T1000 (cell line): ENCODE results near the gene WASF2.
"Not testable (repeated sequence)": the region's sequence is repeated elsewhere in the genome, so short reads cannot be mapped to it uniquely, and the experiment has no call there.

Experiments used
- DNase-seq: peaks from one replicate; lab custom pipeline; 2025; ENCODE audit warnings: mixed read lengths; lab: John Stamatoyannopoulos, UW

The WASF2 gene

DNA sequence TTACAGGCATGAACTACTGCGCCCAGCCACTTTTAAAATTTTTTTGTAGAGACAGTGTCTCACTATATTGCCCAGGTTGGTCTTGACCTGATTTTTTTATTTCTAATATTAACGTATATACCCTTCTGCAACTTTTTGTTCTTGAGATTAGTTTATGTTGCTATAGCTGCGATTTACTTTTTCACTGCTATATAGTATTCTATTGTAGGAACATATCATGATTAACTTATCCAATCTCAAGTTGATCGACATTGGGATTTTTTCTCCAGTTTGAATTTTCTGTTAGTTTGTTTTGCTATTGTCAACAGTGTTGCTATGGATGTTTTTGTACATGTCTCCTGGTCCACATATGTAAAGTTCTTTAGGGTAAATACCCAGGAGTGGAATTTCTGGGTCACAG, 35.4 kb downstream of the WASF2 start:
- no peak for DNase-seq

DNA sequence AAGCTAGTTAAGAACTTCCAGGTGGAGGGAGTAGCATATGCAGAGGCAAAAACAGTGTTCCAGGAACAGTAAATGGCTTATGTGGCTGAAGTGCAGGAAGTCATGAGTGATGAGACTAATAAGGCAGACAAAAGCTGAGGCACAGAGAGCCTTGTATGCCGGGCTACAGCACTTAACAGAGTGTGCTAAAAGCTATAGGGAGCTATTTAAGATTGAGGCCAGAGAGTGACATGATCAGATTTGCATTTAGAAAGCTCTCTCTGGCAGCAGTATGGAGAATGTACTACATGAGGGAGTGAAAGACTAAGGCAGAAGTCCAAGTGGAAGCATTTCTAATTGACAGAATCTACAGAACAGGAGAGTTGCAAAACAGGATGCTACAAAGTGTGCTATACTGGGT, 38.6 kb downstream of the WASF2 start:
- no peak for DNase-seq

DNA sequence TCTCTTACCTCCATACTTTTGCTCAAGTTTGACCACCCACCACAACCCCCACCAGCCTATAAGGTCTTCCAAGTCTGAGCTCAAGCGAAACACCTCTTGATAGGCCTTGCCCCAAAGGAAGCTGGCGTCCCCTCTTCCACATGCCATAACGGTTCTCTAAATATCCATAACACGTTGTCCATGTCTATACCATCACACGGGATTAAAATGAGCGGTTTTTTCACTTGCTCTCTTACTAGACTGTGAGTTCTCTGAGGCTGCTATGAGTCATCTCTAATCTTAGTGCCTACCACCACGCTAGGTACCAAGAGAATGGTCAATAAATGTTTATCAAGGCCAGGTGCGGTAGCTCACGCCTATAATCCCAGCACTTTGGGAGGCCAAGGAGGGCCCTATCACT, 41.0 kb downstream of the WASF2 start:
- DNase-seq = no peak

DNA sequence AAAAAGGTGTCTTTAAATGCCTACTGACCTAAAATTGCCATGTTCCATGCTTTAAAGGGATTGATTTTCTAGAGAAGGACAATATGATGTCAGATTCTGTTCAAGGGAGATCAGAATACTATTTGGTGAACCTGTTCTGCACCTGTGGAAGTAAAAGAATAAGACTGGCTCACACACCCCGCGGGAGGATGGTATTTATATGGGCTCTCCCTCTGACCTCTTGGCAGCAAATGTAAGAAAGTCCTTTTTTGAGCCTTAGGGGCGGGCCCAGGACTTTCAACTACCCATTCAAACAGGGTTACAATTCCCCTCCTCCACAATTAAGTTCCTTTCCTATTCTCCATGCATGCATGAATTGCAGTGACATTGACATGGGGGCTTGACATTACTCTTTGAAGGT, 42.1 kb downstream of the WASF2 start:
- DNase-seq = no peak

DNA sequence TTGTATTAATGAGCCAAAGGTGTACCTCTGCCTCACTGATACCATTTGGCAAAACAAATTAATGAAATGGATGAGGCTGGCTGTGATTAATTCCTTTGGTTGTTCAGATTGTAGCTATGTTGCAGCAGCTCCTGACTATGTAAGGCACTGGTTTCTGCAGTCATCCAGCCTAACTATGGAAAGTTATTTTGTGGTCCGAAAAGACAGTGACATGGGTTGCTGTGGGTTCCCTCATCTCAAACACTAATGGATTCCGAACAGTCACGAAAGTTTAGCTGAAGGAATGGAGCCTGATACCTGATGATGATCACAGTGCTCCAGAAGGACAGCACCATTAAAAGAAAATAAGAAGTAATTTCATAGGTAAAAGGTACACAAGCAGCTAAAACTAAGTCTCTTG, 42.6 kb downstream of the WASF2 start:
- no peak for DNase-seq

DNA sequence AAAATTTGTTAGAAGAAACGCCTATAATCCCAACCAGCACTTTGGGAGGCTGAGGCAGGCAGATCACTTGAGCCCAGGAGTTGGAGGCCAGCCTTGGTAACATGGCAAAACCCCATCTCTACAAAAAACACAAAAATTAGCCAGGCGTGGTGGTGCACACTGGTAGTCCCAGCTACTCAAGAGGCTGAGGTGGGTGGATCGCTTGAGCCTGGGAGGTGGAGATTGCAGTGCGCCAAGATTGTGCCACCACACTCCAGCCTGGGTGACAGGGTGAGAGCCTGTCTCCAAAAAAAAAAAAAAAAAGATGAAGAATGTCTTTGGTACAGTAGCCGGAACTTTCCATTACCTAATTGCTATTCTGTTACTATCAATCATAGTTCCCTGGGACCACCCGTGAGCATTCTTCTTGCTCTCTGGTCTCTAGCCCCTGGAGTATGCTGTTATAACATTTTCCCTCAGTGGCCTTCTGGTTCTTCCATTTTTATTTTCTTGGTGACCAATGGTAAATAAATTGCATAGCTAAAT, 43.4 kb downstream of the WASF2 start:
- DNase-seq = no peak

DNA sequence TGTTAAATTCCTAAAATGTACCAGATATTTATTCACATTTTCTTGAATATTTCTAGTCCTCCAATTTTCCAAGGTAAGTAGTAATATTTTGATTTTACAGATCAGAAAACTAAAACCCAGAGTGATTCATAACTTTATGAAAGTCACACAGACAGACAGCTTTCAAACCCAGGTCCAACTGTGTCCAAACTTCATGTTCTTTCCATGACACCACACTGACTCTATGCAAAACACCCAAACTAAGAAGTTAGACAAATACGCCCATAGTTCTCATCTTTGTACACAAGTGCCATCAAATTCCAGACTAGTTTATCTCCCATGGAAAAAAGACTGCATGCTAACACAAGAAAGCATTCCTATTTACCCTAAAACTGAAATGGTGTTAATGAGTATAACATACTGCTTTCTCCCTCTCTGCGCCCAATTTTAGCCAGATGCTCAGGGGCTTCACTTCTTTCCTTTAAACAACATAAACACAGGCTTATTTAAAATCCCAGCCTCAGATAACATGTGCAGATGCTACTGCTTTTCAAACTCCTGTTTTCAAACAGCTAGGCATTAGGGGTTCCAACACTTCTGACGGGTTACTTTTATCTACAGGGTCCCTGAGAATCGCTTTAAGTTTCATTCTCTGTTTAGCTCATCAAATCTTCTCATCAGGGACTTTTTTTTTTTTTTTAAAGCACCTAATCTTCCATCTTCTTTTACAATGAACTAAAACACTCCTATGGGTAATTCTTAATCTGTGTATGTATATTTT, 44.6 kb downstream of the WASF2 start:
- no peak for DNase-seq

DNA sequence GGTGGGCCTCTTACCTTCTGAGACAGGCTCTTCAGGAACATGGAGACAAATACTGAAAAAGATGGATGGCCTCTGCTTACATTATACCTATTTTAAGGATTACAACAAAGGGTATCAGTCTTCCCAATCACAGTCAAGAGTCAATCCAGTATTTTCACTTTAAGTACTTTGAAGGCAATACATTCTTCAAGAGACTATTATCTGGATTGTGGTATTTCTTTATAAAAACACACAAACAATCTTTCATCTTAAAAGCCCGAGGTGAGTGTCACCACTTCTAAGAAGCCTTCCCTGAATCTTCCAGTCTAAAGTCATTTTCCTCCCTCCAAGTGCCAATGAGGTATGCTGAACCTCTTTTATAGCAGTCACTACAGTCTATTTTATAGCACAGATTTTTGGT, 45.3 kb downstream of the WASF2 start:
- no peak for DNase-seq

DNA sequence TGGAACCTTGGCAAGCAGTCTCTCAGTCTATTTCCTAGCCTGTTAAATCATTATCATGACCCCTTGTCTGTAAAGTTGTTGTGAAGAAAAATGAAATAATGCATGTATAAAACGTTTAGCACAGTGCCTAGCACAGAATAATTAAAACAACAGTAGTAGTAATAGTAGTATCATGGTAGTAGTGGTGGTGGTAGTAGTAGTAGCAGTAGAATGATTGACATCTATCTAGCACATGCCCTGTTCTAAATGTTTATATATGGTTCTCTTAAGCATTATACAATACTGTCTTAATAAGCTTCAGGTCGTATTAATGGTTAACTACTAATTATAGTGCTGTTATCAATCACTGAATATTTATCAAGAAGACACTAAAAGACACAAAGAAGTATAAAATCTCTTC, 50.8 kb downstream of the WASF2 start:
- no peak for DNase-seq

DNA sequence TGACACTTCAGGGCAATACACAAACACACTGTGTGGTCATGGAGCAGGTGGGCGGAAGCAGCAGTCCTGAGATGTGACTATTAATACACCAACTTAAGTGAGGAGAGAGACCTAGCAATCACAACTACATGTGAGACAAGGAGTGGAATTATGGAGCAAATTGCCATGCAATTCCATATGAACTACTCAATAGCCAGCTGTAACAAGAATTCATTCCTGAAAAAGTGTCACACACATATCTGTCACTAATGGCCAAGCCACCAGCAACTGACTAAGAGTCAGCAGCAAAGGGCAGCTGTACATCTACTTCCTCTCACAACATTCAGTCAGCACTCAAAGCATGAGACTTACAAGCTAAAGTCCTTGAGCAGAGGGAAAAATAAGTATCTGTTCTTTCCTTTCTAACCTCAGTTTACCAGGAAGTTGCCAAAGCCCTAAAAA, 51.3 kb downstream of the WASF2 start:
- DNase-seq = no peak

DNA sequence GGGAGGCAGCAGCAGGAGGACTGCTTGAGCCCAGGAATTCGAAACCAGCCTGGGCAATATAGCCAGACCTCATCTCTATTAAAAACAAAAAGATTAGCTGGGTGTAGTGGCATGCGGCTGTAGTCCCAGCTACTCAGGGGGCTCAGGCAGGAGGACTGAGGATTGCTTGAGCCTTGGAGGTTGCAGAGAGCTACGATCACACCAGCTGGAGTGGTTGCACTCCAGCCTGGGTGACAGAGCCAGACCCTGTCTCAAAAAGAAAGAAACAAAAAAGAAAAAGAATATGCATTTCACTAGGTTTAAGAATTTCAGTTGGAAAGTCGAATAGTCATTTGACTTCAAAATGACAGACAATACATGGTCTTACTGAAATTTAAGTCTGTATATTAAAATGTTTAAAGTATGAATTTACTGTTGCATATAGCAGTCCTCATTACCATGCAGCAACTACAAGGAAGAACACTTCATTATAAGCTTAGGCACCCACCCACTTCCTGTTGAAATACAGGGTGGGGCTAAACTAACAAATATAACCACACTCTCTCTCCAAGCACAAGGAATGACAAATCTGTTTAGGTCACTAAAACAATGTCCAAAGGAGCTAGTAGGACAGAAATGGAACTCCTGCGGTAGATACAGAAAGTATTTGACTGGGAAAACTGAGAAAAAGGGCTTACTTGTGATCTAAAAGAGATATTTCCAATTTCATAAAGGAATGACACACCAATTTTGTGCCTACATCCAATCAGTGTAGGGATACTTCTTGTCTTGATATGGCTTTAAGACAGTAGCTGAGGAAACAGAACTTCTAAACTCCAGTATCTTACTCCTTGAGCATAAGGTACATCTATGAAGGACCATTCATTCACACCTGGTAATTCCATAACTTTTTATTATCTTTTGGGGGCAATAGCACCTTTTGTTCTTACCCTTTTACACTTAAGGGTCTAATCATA, 53.5 kb downstream of the WASF2 start:
- no peak for DNase-seq

DNA sequence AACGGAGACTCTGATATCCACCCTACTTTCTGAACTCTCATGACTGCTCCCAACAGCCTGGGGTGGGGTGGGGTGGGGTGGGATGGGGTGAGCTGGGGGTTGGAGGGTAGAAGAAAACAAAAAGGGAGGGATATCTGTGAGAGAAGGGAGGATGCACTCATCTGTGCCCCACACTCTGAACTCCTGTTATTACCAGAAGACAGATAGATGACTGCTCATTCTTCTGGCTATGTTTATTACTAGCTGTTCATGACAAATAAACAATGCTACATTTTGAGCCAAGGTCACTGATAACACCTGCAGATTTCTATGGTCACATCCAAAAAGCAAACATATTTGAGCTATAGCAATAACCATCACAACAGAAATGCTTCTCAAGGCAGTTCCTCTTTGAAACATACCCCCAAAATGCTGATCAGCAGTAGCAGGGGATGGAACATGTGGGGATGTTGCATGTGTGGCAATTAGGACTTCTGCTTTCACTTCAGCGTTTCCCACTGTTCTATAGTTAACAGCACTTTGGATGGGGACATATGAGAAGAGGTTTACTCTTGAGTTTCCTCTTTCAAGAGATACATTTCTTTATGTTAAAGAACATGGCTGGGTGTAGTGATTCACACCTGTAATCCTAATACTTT, 54.3 kb downstream of the WASF2 start:
- no peak for DNase-seq

DNA sequence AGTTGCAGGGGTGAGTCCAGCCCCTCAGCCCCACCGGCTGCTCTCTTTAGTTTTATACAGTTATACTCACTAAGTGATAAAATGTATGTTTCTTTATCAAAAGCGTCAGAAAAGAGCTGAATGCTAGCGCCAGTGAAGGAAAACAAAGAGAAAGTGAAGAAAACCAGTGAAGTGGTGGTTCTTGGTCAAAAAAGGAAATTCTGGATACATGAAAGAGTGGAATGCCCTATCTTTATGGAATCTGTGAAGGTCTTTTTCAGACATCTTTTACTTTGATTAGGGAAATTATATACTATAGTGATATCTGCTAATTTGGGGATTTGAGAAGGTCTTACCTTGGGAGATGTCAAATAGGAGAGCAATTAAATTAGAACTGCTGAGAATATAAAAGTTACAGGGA, 56.3 kb downstream of the WASF2 start:
- no peak for DNase-seq

DNA sequence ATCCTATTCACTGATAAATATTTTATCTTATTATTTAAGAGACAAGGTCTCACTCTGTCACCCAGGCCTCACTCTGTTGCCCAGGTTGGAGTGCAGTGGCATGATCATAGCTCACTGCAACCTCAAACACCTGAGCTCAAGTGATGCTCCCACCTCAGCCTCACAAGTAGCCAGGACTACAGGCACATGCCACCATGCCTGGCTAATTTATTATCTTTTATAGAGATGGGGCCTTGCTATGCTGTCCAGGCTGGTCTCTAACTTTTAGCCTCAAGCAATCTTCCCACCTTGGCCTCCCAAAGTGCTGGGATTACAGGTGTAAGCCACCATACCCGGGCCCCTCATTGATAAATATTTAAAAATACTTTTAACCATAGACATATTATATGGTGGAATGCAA, 57.2 kb downstream of the WASF2 start:
- not testable (repeated sequence) for DNase-seq

DNA sequence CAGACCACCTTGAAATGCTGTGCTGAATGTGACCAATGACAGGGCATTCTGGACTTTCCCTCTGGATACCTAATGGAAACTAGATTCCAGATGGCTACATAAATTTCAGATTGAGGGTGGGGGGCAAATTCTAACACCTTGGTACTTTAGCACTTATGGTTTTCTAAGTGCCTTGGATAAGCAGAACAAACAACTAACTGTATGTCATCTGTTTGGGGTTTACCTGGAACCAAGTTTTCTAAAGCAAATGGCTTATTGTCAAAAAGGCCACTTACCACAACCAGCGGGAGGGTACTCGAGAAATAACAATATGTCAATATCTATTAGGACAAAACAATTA, 58.4 kb downstream of the WASF2 start:
- DNase-seq = no peak

DNA sequence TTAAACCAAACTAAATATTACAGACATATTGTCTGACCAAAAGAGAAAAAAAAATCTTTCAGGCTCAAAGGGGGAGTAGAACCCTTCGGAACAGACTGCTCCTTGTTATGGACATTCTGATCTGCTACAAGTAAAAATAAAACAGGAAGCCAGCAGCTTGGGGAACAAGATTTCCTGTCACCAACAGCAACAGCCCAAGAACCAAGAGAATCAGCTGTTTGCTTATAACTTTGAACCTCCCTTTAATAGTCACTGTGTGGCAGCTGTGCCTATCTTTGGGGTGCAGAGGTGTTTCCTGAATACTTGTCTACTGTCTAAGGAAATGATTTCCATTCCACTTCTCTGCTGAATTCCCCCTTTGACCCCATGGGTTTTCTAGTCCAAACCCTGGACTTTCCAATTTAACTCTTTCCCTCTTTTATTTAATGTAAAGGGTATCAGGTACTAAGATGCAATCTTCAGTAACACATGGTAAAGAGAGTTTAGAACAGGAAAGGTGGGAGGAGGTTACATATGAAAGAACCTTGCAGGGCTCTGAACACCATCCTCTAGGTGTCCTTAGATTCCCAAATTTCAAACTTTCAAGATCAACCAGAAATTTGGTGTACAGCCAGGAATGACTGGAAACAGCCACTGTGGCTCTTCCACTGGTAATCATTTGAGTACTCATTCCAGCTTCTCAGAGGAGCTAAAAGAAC, 58.9 kb downstream of the WASF2 start:
- DNase-seq = no peak

DNA sequence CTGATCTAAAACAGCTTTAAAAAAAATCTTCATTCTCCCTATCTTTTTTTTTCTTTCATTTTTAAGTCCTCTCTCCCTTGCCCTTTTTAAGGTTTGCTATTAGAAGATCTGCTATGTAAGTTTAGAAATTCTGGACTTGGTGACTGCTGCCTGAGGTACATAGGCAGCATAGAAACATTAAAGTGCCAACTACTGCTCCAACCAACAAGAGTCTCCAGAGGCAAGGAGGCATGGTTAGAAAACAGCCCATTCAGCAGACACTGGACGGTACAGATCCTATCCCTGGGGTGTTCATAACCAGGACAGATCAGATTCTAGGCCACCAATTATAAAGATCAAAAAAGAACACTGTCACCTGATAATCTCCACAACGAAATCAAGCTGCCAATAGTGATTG, 60.9 kb downstream of the WASF2 start:
- DNase-seq = no peak

DNA sequence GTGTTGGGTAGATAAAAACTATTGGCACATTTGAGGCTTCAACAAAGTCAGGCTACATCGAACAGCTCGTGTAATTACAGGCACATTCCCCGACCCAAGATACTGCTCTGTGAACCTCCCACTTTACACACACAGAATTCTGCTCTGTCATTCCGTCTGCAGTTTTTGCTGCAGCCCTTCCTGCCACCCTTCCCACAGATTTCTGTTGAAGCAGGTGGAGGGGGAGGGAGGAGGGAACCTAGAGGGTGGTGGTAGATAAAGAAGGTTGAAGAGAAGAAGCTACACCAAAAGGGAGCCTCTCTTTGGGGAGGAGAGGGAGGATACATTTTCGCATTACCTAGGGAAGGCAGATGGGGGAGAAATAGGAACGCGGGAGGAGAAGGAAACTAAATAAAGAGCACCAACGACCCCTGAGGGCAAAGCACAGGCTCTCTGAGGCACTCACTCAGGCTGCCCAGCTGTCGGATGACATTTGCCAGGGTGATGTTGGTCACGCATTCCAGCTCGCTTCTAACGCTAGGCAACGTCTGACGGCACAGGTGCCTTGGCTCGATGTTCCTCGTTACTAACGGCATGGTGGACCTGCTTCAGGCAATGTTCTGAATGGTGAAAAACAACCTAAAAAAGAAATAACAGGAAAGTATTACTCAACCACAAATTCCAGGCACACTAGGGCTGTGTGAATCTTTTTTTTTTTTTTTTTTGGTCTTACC, 61.5 kb downstream of the WASF2 start:
- DNase-seq = no peak

DNA sequence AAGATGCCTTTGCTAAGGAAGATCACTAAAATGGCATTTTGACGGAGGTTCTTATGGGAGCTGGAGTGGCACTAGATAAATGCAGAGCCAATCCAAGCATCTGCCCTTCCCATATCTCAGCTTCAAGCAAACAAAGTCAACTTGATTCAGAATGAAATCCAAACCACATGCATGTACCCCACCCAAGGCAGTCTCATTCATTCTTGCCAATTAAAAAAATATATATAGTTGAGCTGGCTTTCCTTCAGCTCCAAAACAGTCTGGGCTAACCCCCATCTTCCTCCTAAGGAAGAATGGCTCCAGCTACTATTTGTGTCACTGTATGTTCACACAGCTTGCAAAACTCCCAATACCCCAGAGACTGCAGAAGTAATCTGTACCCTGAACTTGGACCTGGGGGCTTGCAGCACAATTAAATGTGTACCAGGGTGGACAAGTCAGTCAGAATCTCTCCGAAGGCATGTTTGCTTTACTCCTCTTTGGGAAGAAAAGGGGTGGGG, 62.1 kb downstream of the WASF2 start:
- DNase-seq = no peak

DNA sequence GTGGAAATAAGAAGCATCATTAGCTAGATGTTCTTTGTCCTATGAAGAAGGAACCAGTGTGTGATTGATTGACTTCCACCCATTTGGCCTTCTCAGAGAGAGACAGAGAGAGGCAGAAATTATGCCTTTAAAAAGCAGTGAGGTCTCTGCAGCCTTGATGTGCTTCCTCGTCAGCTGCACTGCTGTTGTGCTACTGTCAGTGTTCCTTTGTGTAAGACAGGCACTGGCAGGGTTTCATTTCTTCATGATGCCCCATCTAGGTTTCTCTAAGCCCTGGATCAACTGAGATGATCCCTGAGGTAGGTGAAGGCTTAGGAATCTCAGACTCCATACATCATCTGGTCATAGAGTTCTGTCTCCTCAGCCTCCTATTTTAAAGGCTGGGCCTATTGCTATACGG, 62.6 kb downstream of the WASF2 start:
- DNase-seq = no peak

DNA sequence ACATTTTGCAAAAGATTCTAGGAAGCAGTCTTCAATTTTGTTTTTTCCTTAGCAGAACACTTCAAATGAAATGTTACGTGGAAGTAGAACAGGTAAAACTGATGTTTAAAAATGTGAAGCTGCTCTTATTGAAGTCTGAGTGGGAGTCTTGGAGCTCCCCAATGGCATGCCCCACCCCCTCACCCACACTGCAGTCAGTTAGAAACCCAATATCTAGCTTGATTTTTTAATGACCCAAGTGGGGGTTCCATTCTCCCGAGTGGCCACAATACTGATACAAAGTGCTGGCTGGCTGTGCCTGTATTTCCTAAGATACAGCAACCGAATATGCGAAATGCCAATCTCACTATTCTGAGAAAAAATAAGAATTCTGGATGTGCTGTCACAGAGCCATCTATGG, 66.3 kb downstream of the WASF2 start:
- no peak for DNase-seq
